Stimulated activated naive B cell treated with anti-CD40 and anti-IgM and Interleukin-4, amounts not matched to agents 10 μg/mL and 1 μg/mL and 100 μg/mL, for 72 hours (primary cell): Measurements from ENCODE around the gene ARHGAP15.

ENCODE experiments used
- ATAC-seq, 2 donors: fragments of 150-1000 bp; cut with Tn5 transposase; replicated peaks; 2 replicates each; pipeline ENCODE4 v1.10.0; 2021; ENCODE audit warnings: moderate library complexity in 1 of 2
- DNase-seq: peaks from one replicate; pipeline ENCODE4 v3.0.0; 2021
- H3K27ac Mint-ChIP-seq: one replicate; pipeline ENCODE4 v1.8.0; 2022; ENCODE audit warnings: mild to moderate bottlenecking, mixed read lengths
- H3K27me3 Mint-ChIP-seq, 2 donors: one replicate each; pipeline ENCODE4 v1.8.0; 2022; ENCODE audit warnings: mixed read lengths in 2 of 2
- H3K36me3 Mint-ChIP-seq, 2 donors: one replicate each; pipeline ENCODE4 v1.8.0; 2022; ENCODE audit warnings: mixed read lengths in 2 of 2, mild to moderate bottlenecking in 1 of 2
- H3K4me1 Mint-ChIP-seq, 2 donors: one replicate each; pipeline ENCODE4 v1.8.0; 2022; ENCODE audit warnings: mixed read lengths in 2 of 2, mild to moderate bottlenecking in 1 of 2
- H3K4me3 Mint-ChIP-seq, 2 donors: one replicate each; pipeline ENCODE4 v1.8.0; 2022; ENCODE audit warnings: mild to moderate bottlenecking in 2 of 2, mixed read lengths in 2 of 2, moderate library complexity in 1 of 2
- H3K9me3 Mint-ChIP-seq, 2 donors: one replicate each; pipeline ENCODE4 v1.8.0; 2022; ENCODE audit warnings: mixed read lengths in 2 of 2, mild to moderate bottlenecking in 1 of 2

ARHGAP15 gene

GRCh38 chr2:143594161-143594560 lies 464.9 kb downstream of the ARHGAP15 start:
- H3K4me1 Mint-ChIP-seq: peaks cover under 1 to 1% of the 10 kb centered on the region in 2 donors
- peaks cover 10 to 13% of the 10 kb centered on the region in 2 donors for H3K36me3 Mint-ChIP-seq
- no peak overlapping the region for H3K4me3 Mint-ChIP-seq
- no peak overlapping the region for H3K27ac Mint-ChIP-seq
- H3K27me3 Mint-ChIP-seq: no peaks in the 10 kb centered on the region
- no peak for ATAC-seq
- no peaks in the 10 kb centered on the region for H3K9me3 Mint-ChIP-seq
- no peak for DNase-seq

- ATAC-seq: no peak
- no peak for DNase-seq
- Mint-ChIP-seq H3K9me3 (no peaks in the 10 kb centered on the region), H3K27me3 (no peaks in the 10 kb centered on the region), H3K4me1 (no peaks in the 10 kb centered on the region), H3K36me3 (peaks cover 10 to 15% of the 10 kb centered on the region in 2 donors), H3K27ac (no peak overlapping the region), H3K4me3 (no peak overlapping the region)
These were observed 465.5 kb downstream of the ARHGAP15 start for GRCh38 chr2:143594745-143595144.

- DNase-seq (no peak), ATAC-seq (no peak)
- Mint-ChIP-seq H3K9me3 (no peaks in the 10 kb centered on the region), H3K4me1 (peaks cover 0 to 7% of the 10 kb centered on the region in 2 donors), H3K27ac (no peak overlapping the region), H3K4me3 (no peak overlapping the region), H3K36me3 (peaks cover 9% of the 10 kb centered on the region in 2 donors), H3K27me3 (no peaks in the 10 kb centered on the region)
These were observed 470.9 kb downstream of the ARHGAP15 start for GRCh38 chr2:143600116-143600515.

GRCh38 chr2:143601828-143602227 lies 472.6 kb downstream of the ARHGAP15 start:
- Mint-ChIP-seq H3K4me3 (no peak overlapping the region), H3K27ac (no peak overlapping the region), H3K36me3 (peaks cover 5 to 9% of the 10 kb centered on the region in 2 donors), H3K27me3 (no peaks in the 10 kb centered on the region), H3K9me3 (no peaks in the 10 kb centered on the region), H3K4me1 (peaks cover 0 to 7% of the 10 kb centered on the region in 2 donors)
- DNase-seq (no peak), ATAC-seq (no peak)

GRCh38 chr2:143603035-143603655 lies 473.9 kb downstream of the ARHGAP15 start:
- ATAC-seq: no peak
- Mint-ChIP-seq H3K27ac (no peak overlapping the region), H3K36me3 (peaks cover 7 to 17% of the 10 kb centered on the region in 2 donors), H3K9me3 (no peaks in the 10 kb centered on the region), H3K4me1 (peaks cover 0 to 7% of the 10 kb centered on the region in 2 donors), H3K27me3 (no peaks in the 10 kb centered on the region), H3K4me3 (no peak overlapping the region)
- no peak for DNase-seq

- no peaks in the 10 kb centered on the region for H3K9me3 Mint-ChIP-seq
- peaks cover 0 to 7% of the 10 kb centered on the region in 2 donors for H3K4me1 Mint-ChIP-seq
- H3K27ac Mint-ChIP-seq: no peak overlapping the region
- DNase-seq: no peak
- no peak overlapping the region for H3K4me3 Mint-ChIP-seq
- H3K27me3 Mint-ChIP-seq: no peaks in the 10 kb centered on the region
- peaks cover 7 to 18% of the 10 kb centered on the region in 2 donors for H3K36me3 Mint-ChIP-seq
- ATAC-seq: no peak
These were observed 474.8 kb downstream of the ARHGAP15 start for GRCh38 chr2:143603846-143604565.

- H3K27ac Mint-ChIP-seq: no peak overlapping the region
- peaks cover 0 to 7% of the 10 kb centered on the region in 2 donors for H3K4me1 Mint-ChIP-seq
- no peak overlapping the region for H3K4me3 Mint-ChIP-seq
- no peaks in the 10 kb centered on the region for H3K9me3 Mint-ChIP-seq
- no peak for DNase-seq
- peaks cover 7 to 18% of the 10 kb centered on the region in 2 donors for H3K36me3 Mint-ChIP-seq
- no peaks in the 10 kb centered on the region for H3K27me3 Mint-ChIP-seq
- no peak for ATAC-seq
These were observed 475.3 kb downstream of the ARHGAP15 start for GRCh38 chr2:143604566-143604959.

GRCh38 chr2:143607231-143608062 lies 478.2 kb downstream of the ARHGAP15 start:
- Mint-ChIP-seq H3K27ac (no peak overlapping the region), H3K27me3 (no peaks in the 10 kb centered on the region), H3K36me3 (peaks cover 5 to 21% of the 10 kb centered on the region in 2 donors), H3K4me1 (peaks cover 0 to 1% of the 10 kb centered on the region in 2 donors), H3K9me3 (no peaks in the 10 kb centered on the region), H3K4me3 (no peak overlapping the region)
- ATAC-seq (no peak), DNase-seq (no peak)

- Mint-ChIP-seq H3K36me3 (peaks cover 4 to 21% of the 10 kb centered on the region in 2 donors), H3K4me3 (no peak overlapping the region), H3K27ac (no peak overlapping the region), H3K4me1 (no peaks in the 10 kb centered on the region), H3K27me3 (no peaks in the 10 kb centered on the region), H3K9me3 (no peaks in the 10 kb centered on the region)
- no peak for ATAC-seq
- no peak for DNase-seq
These were observed 478.8 kb downstream of the ARHGAP15 start for GRCh38 chr2:143608063-143608423.

GRCh38 chr2:143608758-143609157 lies 479.5 kb downstream of the ARHGAP15 start:
- Mint-ChIP-seq H3K27me3 (no peaks in the 10 kb centered on the region), H3K4me3 (no peak overlapping the region), H3K4me1 (no peaks in the 10 kb centered on the region), H3K9me3 (no peaks in the 10 kb centered on the region), H3K27ac (no peak overlapping the region), H3K36me3 (peaks cover 7 to 24% of the 10 kb centered on the region in 2 donors)
- DNase-seq (no peak), ATAC-seq (no peak)

- no peak for ATAC-seq
- Mint-ChIP-seq H3K27ac (no peak overlapping the region), H3K36me3 (peaks cover 10 to 28% of the 10 kb centered on the region in 2 donors), H3K4me1 (no peaks in the 10 kb centered on the region), H3K27me3 (no peaks in the 10 kb centered on the region), H3K9me3 (no peaks in the 10 kb centered on the region), H3K4me3 (no peak overlapping the region)
- no peak for DNase-seq
These were observed 482.1 kb downstream of the ARHGAP15 start for GRCh38 chr2:143611336-143611735.

GRCh38 chr2:143615562-143615961 lies 486.3 kb downstream of the ARHGAP15 start:
- Mint-ChIP-seq H3K36me3 (peaks cover 10 to 34% of the 10 kb centered on the region in 2 donors), H3K27ac (no peak overlapping the region), H3K4me3 (no peak overlapping the region), H3K4me1 (no peaks in the 10 kb centered on the region), H3K27me3 (no peaks in the 10 kb centered on the region), H3K9me3 (no peaks in the 10 kb centered on the region)
- DNase-seq (no peak), ATAC-seq (no peak)

- H3K4me1 Mint-ChIP-seq: no peaks in the 10 kb centered on the region
- no peaks in the 10 kb centered on the region for H3K27me3 Mint-ChIP-seq
- ATAC-seq: no peak
- DNase-seq: no peak
- H3K27ac Mint-ChIP-seq: no peak overlapping the region
- H3K36me3 Mint-ChIP-seq: peaks cover 10 to 29% of the 10 kb centered on the region in 2 donors
- H3K4me3 Mint-ChIP-seq: no peak overlapping the region
- H3K9me3 Mint-ChIP-seq: no peaks in the 10 kb centered on the region
These were observed 487.2 kb downstream of the ARHGAP15 start for GRCh38 chr2:143616452-143616851.

- H3K4me1 Mint-ChIP-seq: no peaks in the 10 kb centered on the region
- H3K27ac Mint-ChIP-seq: no peak overlapping the region
- H3K4me3 Mint-ChIP-seq: no peak overlapping the region
- no peak for ATAC-seq
- H3K9me3 Mint-ChIP-seq: no peaks in the 10 kb centered on the region
- DNase-seq: no peak
- peaks cover 13 to 30% of the 10 kb centered on the region in 2 donors for H3K36me3 Mint-ChIP-seq
- no peaks in the 10 kb centered on the region for H3K27me3 Mint-ChIP-seq
These were observed 488.7 kb downstream of the ARHGAP15 start for GRCh38 chr2:143617803-143618415.
